CD4-positive, alpha-beta memory T cell (primary cell): ENCODE data around the gene LY6G6D. TPM values are rescaled to one million over a fixed set of nuclear protein-coding genes. Genes with fewer than 3 reads are reported as not detected.

Experiments used
- CTCF ChIA-PET: fragments of 350-600 bp; sonication (Branson Sonifier 250); formaldehyde crosslinking; loops from one replicate; lab custom pipeline; 2021; ENCODE audit warnings: inconsistent platforms; ENCODE audit not compliant: partially characterized antibody; lab: Charles Lee
- POLR2A ChIA-PET: fragments of 350-600 bp; sonication (Branson Sonifier 250); formaldehyde crosslinking; loops from one replicate; lab custom pipeline; 2021; ENCODE audit not compliant: partially characterized antibody; lab: Charles Lee
- DNase-seq, 5 donors: peaks; one replicate each; pipeline versions ENCODE4 v3.0.0 to v3.0.0-alpha.2; 2020 to 2022; ENCODE audit warnings: mixed read lengths in 1 of 5
- H3K27ac ChIP-seq: one replicate; pipeline ENCODE4 v1.7.0; 2013; ENCODE audit warnings: low read depth, low read length
- H3K27me3 ChIP-seq: 2 replicates; pipeline ENCODE4 v1.7.0; 2013; ENCODE audit warnings: mild to moderate bottlenecking, low read length, moderate library complexity; ENCODE audit not compliant: insufficient read depth
- H3K36me3 ChIP-seq: 2 replicates; pipeline ENCODE4 v1.7.0; 2013; ENCODE audit warnings: mild to moderate bottlenecking, low read length, moderate library complexity; ENCODE audit not compliant: insufficient read depth
- H3K4me1 ChIP-seq: 2 replicates; pipeline ENCODE4 v1.7.0; 2013; ENCODE audit warnings: mild to moderate bottlenecking, low read length, moderate library complexity; ENCODE audit not compliant: insufficient read depth
- H3K4me3 ChIP-seq, 2 donors: one replicate each; pipeline ENCODE4 v1.7.0; 2013; ENCODE audit warnings: low read length in 2 of 2, mild to moderate bottlenecking in 1 of 2
- H3K9me3 ChIP-seq, 2 donors: one replicate each; pipeline ENCODE4 v1.7.0; 2013; ENCODE audit warnings: low read length in 2 of 2, control low read depth in 1 of 2; ENCODE audit not compliant: control insufficient read depth in 1 of 2
- H3K27ac Mint-ChIP-seq, 7 donors: one replicate each; pipeline ENCODE4 v1.8.0; 2020 to 2021; ENCODE audit warnings: mixed read lengths in 7 of 7, mild to moderate bottlenecking in 6 of 7, inconsistent platforms in 3 of 7, moderate library complexity in 3 of 7
- H3K27me3 Mint-ChIP-seq, 2 donors: one replicate each; pipeline ENCODE4 v1.8.0; 2020 to 2021; ENCODE audit warnings: mixed read lengths in 2 of 2
- H3K36me3 Mint-ChIP-seq, 2 donors: one replicate each; pipeline ENCODE4 v1.8.0; 2020 to 2021; ENCODE audit warnings: mixed read lengths in 2 of 2, inconsistent platforms in 1 of 2, mild to moderate bottlenecking in 1 of 2
- H3K4me1 Mint-ChIP-seq, 4 donors: one replicate each; pipeline ENCODE4 v1.8.0; 2020 to 2021; ENCODE audit warnings: mixed read lengths in 4 of 4, mild to moderate bottlenecking in 1 of 4
- H3K4me3 Mint-ChIP-seq, 8 donors: one replicate each; pipeline ENCODE4 v1.8.0; 2020 to 2021; ENCODE audit warnings: mixed read lengths in 8 of 8, mild to moderate bottlenecking in 7 of 8, moderate library complexity in 6 of 8, inconsistent platforms in 3 of 8
- H3K9me3 Mint-ChIP-seq, 8 donors: one replicate each; pipeline ENCODE4 v1.8.0; 2020 to 2021; ENCODE audit warnings: mixed read lengths in 8 of 8, mild to moderate bottlenecking in 5 of 8, inconsistent platforms in 3 of 8, moderate library complexity in 1 of 8
- intact Hi-C: fragments of 100-400 bp; cut with micrococcal nuclease; formaldehyde crosslinking; loops from one replicate; pipeline ENCODE4 v1.15.1; 2023
- polyA plus RNA-seq, 2 donors: library from polyadenylated mRNA; unstranded; fragments of 300-500 nt; fragmentation: Illumina TruSeq; gene quantifications; one replicate each; pipeline ENCODE4 v1.2.3, GENCODE V29; 2021
- total RNA-seq, 2 experiments: library from RNA; stranded (reverse); gene quantifications; one replicate each; pipeline ENCODE4 v1.2.3, GENCODE V29; 2021

Gene LY6G6D
- total and polyA plus RNA-seq, 4 experiments from 2014 or later, result not detected

GRCh38 chr6:31717499-31718222 is 2.5 kb downstream of the LY6G6D start:
- no peaks in the 10 kb centered on the region for H3K27me3 ChIP-seq
- H3K4me1 ChIP-seq, result no peaks in the 10 kb centered on the region
- no peak for DNase-seq
- H3K36me3 Mint-ChIP-seq, result no peaks in the 10 kb centered on the region
- intact Hi-C loops, result no loop called here
- H3K4me3 Mint-ChIP-seq, result no peak overlapping the region
- no peak overlapping the region for H3K27ac ChIP-seq
- ChIA-PET POLR2A (no interaction called here), CTCF (no interaction called here)
- H3K4me1 Mint-ChIP-seq, result peaks cover 0 to 2% (median 0%) of the 10 kb centered on the region in 4 donors
- H3K36me3 ChIP-seq, result no peaks in the 10 kb centered on the region
- H3K27ac Mint-ChIP-seq, result no peak overlapping the region
- H3K9me3 Mint-ChIP-seq, result no peaks in the 10 kb centered on the region
- no peak overlapping the region for H3K4me3 ChIP-seq
- H3K27me3 Mint-ChIP-seq, result peaks cover 0 to 2% of the 10 kb centered on the region in 2 donors
- H3K9me3 ChIP-seq, result no peaks in the 10 kb centered on the region

GRCh38 chr6:31718265-31718664 is 3.1 kb downstream of the LY6G6D start:
- no peaks in the 10 kb centered on the region for H3K9me3 ChIP-seq
- no peak overlapping the region for H3K27ac ChIP-seq
- no peak overlapping the region for H3K4me3 ChIP-seq
- Mint-ChIP-seq H3K9me3 (no peaks in the 10 kb centered on the region), H3K4me1 (peaks cover 0 to 2% (median 1%) of the 10 kb centered on the region in 4 donors), H3K27me3 (peaks cover 0 to 2% of the 10 kb centered on the region in 2 donors), H3K4me3 (no peak overlapping the region), H3K36me3 (no peaks in the 10 kb centered on the region), H3K27ac (peak overlapping the region in 1 of 7 donors; percentile 42)
- intact Hi-C loops, result no loop called here
- no peak for DNase-seq
- no peaks in the 10 kb centered on the region for H3K27me3 ChIP-seq
- CTCF ChIA-PET, result no interaction called here
- H3K4me1 ChIP-seq, result no peaks in the 10 kb centered on the region
- no peaks in the 10 kb centered on the region for H3K36me3 ChIP-seq
- POLR2A ChIA-PET, result no interaction called here

- DNase-seq, result no peak
- Histone ChIP-seq H3K36me3 (no peaks in the 10 kb centered on the region), H3K27ac (no peak overlapping the region), H3K27me3 (no peaks in the 10 kb centered on the region), H3K4me3 (no peak overlapping the region), H3K4me1 (no peaks in the 10 kb centered on the region), H3K9me3 (no peaks in the 10 kb centered on the region)
- ChIA-PET POLR2A (no interaction called here), CTCF (interaction anchor here (1.7 kb wide), 1 partner anchor 51 kb away, joined by 5 read pairs; no protein-coding TSS in a partner anchor)
- Mint-ChIP-seq H3K9me3 (no peaks in the 10 kb centered on the region), H3K36me3 (no peaks in the 10 kb centered on the region), H3K27me3 (peaks cover 0 to 2% of the 10 kb centered on the region in 2 donors), H3K4me1 (peaks cover 0 to 5% (median 2%) of the 10 kb centered on the region in 4 donors), H3K27ac (no peak overlapping the region), H3K4me3 (no peak overlapping the region)
- intact Hi-C loops, result no loop called here
Measured at GRCh38 chr6:31719001-31719400, 3.9 kb downstream of the LY6G6D start.

- intact Hi-C loops, result no loop called here
- CTCF ChIA-PET, result interaction anchor here (1.7 kb wide), 1 partner anchor 49 kb away, joined by 5 read pairs; no protein-coding TSS in a partner anchor
Measured at GRCh38 chr6:31720196-31720770, 5.1 kb downstream of the LY6G6D start.

GRCh38 chr6:31721351-31722020 is 6.3 kb downstream of the LY6G6D start, which contains the start of gene LY6G6C:
LY6G6C (minus strand) TSS chr6:31721746; CDS start chr6:31721679, 67 bp downstream.
- peaks cover 10% of the 10 kb centered on the region for H3K4me1 ChIP-seq
- H3K4me3 Mint-ChIP-seq, result no peak within 1 kb of the TSS
- CTCF ChIA-PET, result no interaction called here

More at GRCh38 chr6:31720196-31720770, 5.1 kb downstream of the LY6G6D start:
- Histone ChIP-seq H3K36me3 (no peaks in the 10 kb centered on the region), H3K4me1 (no peaks in the 10 kb centered on the region), H3K4me3 (no peak overlapping the region), H3K27me3 (no peaks in the 10 kb centered on the region), H3K27ac (no peak overlapping the region), H3K9me3 (no peaks in the 10 kb centered on the region)
- POLR2A ChIA-PET, result interaction anchor here (0.6 to 1.2 kb wide), 2 partner anchors 18 to 101 kb away, joined by 3 to 6 read pairs; no protein-coding TSS in a partner anchor
- H3K4me3 Mint-ChIP-seq, result no peak overlapping the region
- H3K4me1 Mint-ChIP-seq, result peaks cover 0 to 5% (median under 1%) of the 10 kb centered on the region in 4 donors
- DNase-seq, result no peak
- peaks cover 0 to 2% of the 10 kb centered on the region in 2 donors for H3K27me3 Mint-ChIP-seq
- peak overlapping the region in 2 of 7 donors; percentile 24 to 71 for H3K27ac Mint-ChIP-seq
- H3K9me3 Mint-ChIP-seq, result no peaks in the 10 kb centered on the region
- no peaks in the 10 kb centered on the region for H3K36me3 Mint-ChIP-seq

GRCh38 chr6:31722173-31722572 is 7.0 kb downstream of the LY6G6D start:
- Mint-ChIP-seq H3K27ac (no peak overlapping the region), H3K9me3 (no peaks in the 10 kb centered on the region), H3K36me3 (peaks cover 0 to 4% of the 10 kb centered on the region in 2 donors), H3K4me3 (no peak overlapping the region), H3K4me1 (peaks cover 6 to 22% (median 13%) of the 10 kb centered on the region in 4 donors), H3K27me3 (peaks cover 0 to 2% of the 10 kb centered on the region in 2 donors)
- ChIA-PET CTCF (interaction anchor here (1.1 to 1.6 kb wide), 2 partner anchors 48 to 108 kb away, joined by 3 to 4 read pairs; no protein-coding TSS in a partner anchor), POLR2A (interaction anchor here (1.0 kb wide), 1 partner anchor 92 kb away, joined by 4 read pairs; no protein-coding TSS in a partner anchor)
- Histone ChIP-seq H3K27me3 (no peaks in the 10 kb centered on the region), H3K36me3 (no peaks in the 10 kb centered on the region), H3K27ac (no peak overlapping the region), H3K4me3 (no peak overlapping the region), H3K9me3 (no peaks in the 10 kb centered on the region), H3K4me1 (peaks cover 16% of the 10 kb centered on the region)
- DNase-seq, result no peak
- intact Hi-C loops, result no loop called here

More at GRCh38 chr6:31721351-31722020, 6.3 kb downstream of the LY6G6D start, which contains the start of gene LY6G6C:
- Histone ChIP-seq H3K27ac (no peak within 1 kb of the TSS), H3K27me3 (no peaks in the 10 kb centered on the region), H3K36me3 (no peaks in the 10 kb centered on the region), H3K4me3 (no peak within 1 kb of the TSS), H3K9me3 (no peaks in the 10 kb centered on the region)
- no peak for DNase-seq
- intact Hi-C loops, result no loop called here
- Mint-ChIP-seq H3K4me1 (peaks cover 4 to 15% (median 9%) of the 10 kb centered on the region in 4 donors), H3K9me3 (no peaks in the 10 kb centered on the region), H3K36me3 (peaks cover 0 to 4% of the 10 kb centered on the region in 2 donors), H3K27me3 (peaks cover 0 to 2% of the 10 kb centered on the region in 2 donors), H3K27ac (peak within 1 kb of the TSS in 1 of 7 donors; percentile 74)
- POLR2A ChIA-PET, result no interaction called here
